ENCODE data around the gene ERG. TPM values are rescaled to one million over a fixed set of nuclear protein-coding genes. Genes with fewer than 3 reads are reported as not detected.

ERG gene
- total and polyA plus RNA-seq, 7 experiments from 2014 or later, result 0.24 to 1.3 TPM; not detected in 5

DNA sequence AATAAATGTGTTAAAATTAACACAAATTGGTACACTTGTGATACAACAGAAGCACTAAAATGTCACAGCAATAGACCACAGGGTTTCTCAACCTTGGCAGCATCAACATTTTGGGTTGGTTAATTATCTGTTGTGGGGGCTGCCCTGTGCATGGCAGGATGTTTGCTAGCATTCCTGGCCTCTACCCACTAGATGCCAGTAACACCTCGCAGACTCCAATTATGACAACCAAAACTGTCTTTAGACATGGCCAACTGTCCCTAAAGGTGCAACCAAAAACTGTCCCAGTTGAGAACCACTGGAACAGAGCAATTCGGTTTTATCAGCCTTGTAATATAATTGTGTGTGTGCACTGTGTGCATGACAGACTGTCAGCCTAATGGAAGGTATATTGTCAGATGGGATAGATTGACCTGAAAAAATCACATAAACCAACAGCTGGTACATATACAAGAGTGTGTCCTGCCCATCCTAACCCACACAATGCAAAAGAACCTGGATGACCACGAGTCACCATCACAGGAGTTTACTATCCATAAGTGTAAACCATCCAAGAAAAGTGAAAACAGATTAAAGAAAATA, 13.5 kb upstream of the ERG start:
- Histone ChIP-seq H3K4me3 (ENCODE audit: low read length) (no peak overlapping the region), H3K9me3 (ENCODE audit: control insufficient read depth in 2 of 3, low read length in 3 of 3) (no peaks in the 10 kb centered on the region), H3K27me3 (ENCODE audit: control insufficient read depth in 2 of 2, insufficient read depth in 2 of 2, low read length in 2 of 2) (no peaks in the 10 kb centered on the region), H3K4me1 (ENCODE audit: control insufficient read depth in 2 of 2, insufficient read depth in 2 of 2, low read length in 2 of 2) (no peaks in the 10 kb centered on the region), H3K27ac (ENCODE audit: low read depth, low read length) (no peak overlapping the region), H3K36me3 (ENCODE audit: control insufficient read depth in 2 of 3, insufficient read depth in 3 of 3, low read length in 3 of 3) (no peaks in the 10 kb centered on the region)
- DNase-seq (no peak), ATAC-seq (no peak)
- Mint-ChIP-seq H3K27me3 (peaks cover 29 to 56% (median 31%) of the 10 kb centered on the region in 5 donors), H3K4me3 (no peak overlapping the region), H3K9me3 (peaks cover 0 to 2% (median 0%) of the 10 kb centered on the region in 11 donors), H3K36me3 (no peaks in the 10 kb centered on the region), H3K4me1 (peaks cover 2 to 10% (median 4%) of the 10 kb centered on the region in 7 donors), H3K27ac (no peak overlapping the region)
- POLR2A ChIA-PET, result no interaction called here
- CTCF ChIA-PET, result no interaction called here
- intact Hi-C loops (cut with micrococcal nuclease), result no loop called here

- Histone ChIP-seq H3K9me3 (ENCODE audit: control insufficient read depth in 2 of 3, low read length in 3 of 3) (no peaks in the 10 kb centered on the region), H3K27ac (ENCODE audit: low read depth, low read length) (no peak overlapping the region), H3K27me3 (ENCODE audit: control insufficient read depth in 2 of 2, insufficient read depth in 2 of 2, low read length in 2 of 2) (no peaks in the 10 kb centered on the region), H3K36me3 (ENCODE audit: control insufficient read depth in 2 of 3, insufficient read depth in 3 of 3, low read length in 3 of 3) (no peaks in the 10 kb centered on the region), H3K4me1 (ENCODE audit: control insufficient read depth in 2 of 2, insufficient read depth in 2 of 2, low read length in 2 of 2) (no peaks in the 10 kb centered on the region), H3K4me3 (ENCODE audit: low read length) (no peak overlapping the region)
- Mint-ChIP-seq H3K9me3 (peaks cover 0 to 2% (median 0%) of the 10 kb centered on the region in 11 donors), H3K4me3 (no peak overlapping the region), H3K36me3 (no peaks in the 10 kb centered on the region), H3K27ac (no peak overlapping the region), H3K27me3 (peaks cover 31 to 52% (median 34%) of the 10 kb centered on the region in 5 donors), H3K4me1 (peaks cover 5 to 15% (median 9%) of the 10 kb centered on the region in 7 donors)
- CTCF ChIA-PET, result no interaction called here
- ATAC-seq, result no peak
- intact Hi-C loops (cut with micrococcal nuclease), result no loop called here
- POLR2A ChIA-PET, result no interaction called here
- DNase-seq, result no peak
Measured at GRCh38 chr21:38511198-38511597, 12.9 kb upstream of the ERG start.

GRCh38 chr21:38507374-38507942, 9.2 kb upstream of the ERG start:
- Mint-ChIP-seq H3K4me1 (peaks cover 9 to 21% (median 11%) of the 10 kb centered on the region in 7 donors), H3K9me3 (no peaks in the 10 kb centered on the region), H3K4me3 (no peak overlapping the region), H3K27ac (no peak overlapping the region), H3K27me3 (peaks cover 21 to 51% (median 42%) of the 10 kb centered on the region in 5 donors), H3K36me3 (no peaks in the 10 kb centered on the region)
- no peak overlapping the region for H3K27ac ChIP-seq (ENCODE audit: low read depth, low read length)
- no peak for DNase-seq
- no peak for ATAC-seq
- no peaks in the 10 kb centered on the region for H3K9me3 ChIP-seq (ENCODE audit: control insufficient read depth in 2 of 3, low read length in 3 of 3)
- no peaks in the 10 kb centered on the region for H3K27me3 ChIP-seq (ENCODE audit: control insufficient read depth in 2 of 2, insufficient read depth in 2 of 2, low read length in 2 of 2)
- intact Hi-C loops (cut with micrococcal nuclease), result loop anchor here (5.0 to 10.0 kb wide), 4 partner anchors 225 to 935 kb away; partner anchors contain the start of gene ETS2 (in 1 of the 2)
- ChIA-PET POLR2A (no interaction called here), CTCF (no interaction called here)
- H3K4me3 ChIP-seq (ENCODE audit: low read length), result no peak overlapping the region
- no peaks in the 10 kb centered on the region for H3K4me1 ChIP-seq (ENCODE audit: control insufficient read depth in 2 of 2, insufficient read depth in 2 of 2, low read length in 2 of 2)
- H3K36me3 ChIP-seq (ENCODE audit: control insufficient read depth in 2 of 3, insufficient read depth in 3 of 3, low read length in 3 of 3), result no peaks in the 10 kb centered on the region

DNA sequence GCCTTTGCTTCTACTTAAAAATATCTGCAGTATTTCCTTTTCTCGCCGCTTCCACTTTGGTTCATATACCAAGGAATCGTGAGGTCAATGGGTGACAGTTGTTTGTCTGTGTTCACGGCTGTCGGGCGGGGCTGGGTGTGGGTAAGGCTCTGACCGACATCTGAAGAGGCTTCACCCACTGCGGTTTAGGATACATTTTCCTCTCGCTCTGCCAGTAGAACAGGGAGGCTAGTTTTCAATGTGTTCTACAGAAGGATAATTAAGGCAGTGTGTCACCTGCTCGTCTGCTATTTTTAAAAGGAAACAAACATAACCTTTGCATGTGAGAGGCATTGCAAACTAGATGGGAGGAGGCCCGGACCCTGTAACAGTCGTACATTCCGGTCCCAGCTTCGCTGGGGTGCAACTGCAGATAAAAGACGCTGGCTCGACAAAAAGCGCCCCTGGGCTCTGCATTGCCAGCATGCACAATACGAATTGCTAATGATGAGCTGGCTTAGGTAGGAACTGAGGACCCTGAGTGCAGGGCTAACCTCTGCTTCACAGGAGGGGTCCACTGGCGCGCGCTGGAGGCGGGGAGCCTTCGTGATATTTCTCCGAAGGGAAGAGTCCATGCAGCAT, 8.5 kb upstream of the ERG start:
- peak overlapping the region in 8 of 10 donors; percentile 7 to 75 (median 50) for H3K4me3 Mint-ChIP-seq

GRCh38 chr21:38505654-38506523, 7.6 kb upstream of the ERG start:
- Mint-ChIP-seq H3K27ac (no peak overlapping the region), H3K36me3 (no peaks in the 10 kb centered on the region), H3K9me3 (no peaks in the 10 kb centered on the region), H3K4me1 (peaks cover 9 to 21% (median 11%) of the 10 kb centered on the region in 7 donors), H3K27me3 (peaks cover 21 to 52% (median 50%) of the 10 kb centered on the region in 5 donors), H3K4me3 (no peak overlapping the region)
- no peaks in the 10 kb centered on the region for H3K36me3 ChIP-seq (ENCODE audit: control insufficient read depth in 2 of 3, insufficient read depth in 3 of 3, low read length in 3 of 3)
- ATAC-seq, result peak; percentile 65
- H3K4me3 ChIP-seq (ENCODE audit: low read length), result no peak overlapping the region
- intact Hi-C loops (cut with micrococcal nuclease), result loop anchor here (1.0 to 10.0 kb wide), 6 partner anchors 226 to 936 kb away; partner anchors contain the start of gene ETS2 (in 1 of the 2)
- POLR2A ChIA-PET, result no interaction called here
- H3K27me3 ChIP-seq (ENCODE audit: control insufficient read depth in 2 of 2, insufficient read depth in 2 of 2, low read length in 2 of 2), result no peaks in the 10 kb centered on the region
- no peak overlapping the region for H3K27ac ChIP-seq (ENCODE audit: low read depth, low read length)
- CTCF ChIA-PET, result no interaction called here
- peak in 5 of 9 donors; percentile 11 to 34 (median 13) for DNase-seq
- no peaks in the 10 kb centered on the region for H3K9me3 ChIP-seq (ENCODE audit: control insufficient read depth in 2 of 3, low read length in 3 of 3)
- H3K4me1 ChIP-seq (ENCODE audit: control insufficient read depth in 2 of 2, insufficient read depth in 2 of 2, low read length in 2 of 2), result no peaks in the 10 kb centered on the region

More for the DNA sequence above, 8.5 kb upstream of the ERG start:
- intact Hi-C loops (cut with micrococcal nuclease), result loop anchor here (5.0 to 10.0 kb wide), 4 partner anchors 226 to 936 kb away; partner anchors contain the start of gene ETS2 (in 1 of the 2)
- H3K4me1 Mint-ChIP-seq, result peaks cover 9 to 21% (median 11%) of the 10 kb centered on the region in 7 donors
- Histone ChIP-seq H3K27ac (ENCODE audit: low read depth, low read length) (no peak overlapping the region), H3K36me3 (ENCODE audit: control insufficient read depth in 2 of 3, insufficient read depth in 3 of 3, low read length in 3 of 3) (no peaks in the 10 kb centered on the region), H3K4me3 (ENCODE audit: low read length) (no peak overlapping the region), H3K27me3 (ENCODE audit: control insufficient read depth in 2 of 2, insufficient read depth in 2 of 2, low read length in 2 of 2) (no peaks in the 10 kb centered on the region), H3K9me3 (ENCODE audit: control insufficient read depth in 2 of 3, low read length in 3 of 3) (no peaks in the 10 kb centered on the region), H3K4me1 (ENCODE audit: control insufficient read depth in 2 of 2, insufficient read depth in 2 of 2, low read length in 2 of 2) (no peaks in the 10 kb centered on the region)
- H3K9me3 Mint-ChIP-seq, result no peaks in the 10 kb centered on the region
- no peak for DNase-seq
- peak overlapping the region in 1 of 9 donors; percentile 78 for H3K27ac Mint-ChIP-seq
- peak; percentile 46 for ATAC-seq
- ChIA-PET POLR2A (no interaction called here), CTCF (no interaction called here)
- H3K36me3 Mint-ChIP-seq, result no peaks in the 10 kb centered on the region
- H3K27me3 Mint-ChIP-seq, result peaks cover 21 to 52% (median 44%) of the 10 kb centered on the region in 5 donors

- Mint-ChIP-seq H3K4me3 (no peak overlapping the region), H3K27ac (no peak overlapping the region), H3K4me1 (peaks cover 9 to 21% (median 11%) of the 10 kb centered on the region in 7 donors), H3K9me3 (no peaks in the 10 kb centered on the region), H3K27me3 (peaks cover 31 to 61% (median 57%) of the 10 kb centered on the region in 5 donors), H3K36me3 (no peaks in the 10 kb centered on the region)
- intact Hi-C loops (cut with micrococcal nuclease), result loop anchor here in 1 of 2 donors (10.0 kb wide), 1 partner anchor 301 kb away; the partner anchor contains the start of gene ETS2
- DNase-seq (no peak), ATAC-seq (no peak)
- no peak overlapping the region for H3K27ac ChIP-seq (ENCODE audit: low read depth, low read length)
- POLR2A ChIA-PET, result no interaction called here
- no peaks in the 10 kb centered on the region for H3K27me3 ChIP-seq (ENCODE audit: control insufficient read depth in 2 of 2, insufficient read depth in 2 of 2, low read length in 2 of 2)
- no peaks in the 10 kb centered on the region for H3K4me1 ChIP-seq (ENCODE audit: control insufficient read depth in 2 of 2, insufficient read depth in 2 of 2, low read length in 2 of 2)
- CTCF ChIA-PET, result interaction anchor here (0.6 kb wide), 1 partner anchor 1023 kb away, joined by 3 read pairs; no protein-coding TSS in a partner anchor
- H3K4me3 ChIP-seq (ENCODE audit: low read length), result no peak overlapping the region
- H3K9me3 ChIP-seq (ENCODE audit: control insufficient read depth in 2 of 3, low read length in 3 of 3), result no peaks in the 10 kb centered on the region
- no peaks in the 10 kb centered on the region for H3K36me3 ChIP-seq (ENCODE audit: control insufficient read depth in 2 of 3, insufficient read depth in 3 of 3, low read length in 3 of 3)
Measured at GRCh38 chr21:38504066-38504465, 5.8 kb upstream of the ERG start.
